ENCODE data around the gene CACNG1. TPM values are rescaled to one million over a fixed set of nuclear protein-coding genes. Genes with fewer than 3 reads are reported as not detected.

The CACNG1 gene
- total RNA-seq, 2 experiments from 2014 or later, result not detected

- Histone ChIP-seq H3K4me2 (ENCODE audit: low read length) (no peak overlapping the region), H3K9me2 (ENCODE audit: insufficient read depth, low read length) (no peaks in the 10 kb centered on the region), H3K9me3 (ENCODE audit: low read length) (no peaks in the 10 kb centered on the region), H3K36me3 (ENCODE audit: insufficient read depth, low read length) (no peaks in the 10 kb centered on the region), H2AFZ (ENCODE audit: low read length) (no peak overlapping the region), H4K20me1 (ENCODE audit: insufficient read depth, low read length) (no peaks in the 10 kb centered on the region), H3K79me2 (ENCODE audit: insufficient read depth, low read depth, low read length) (no peaks in the 10 kb centered on the region), H3K4me3 (ENCODE audit: low read depth, low read length, poor library complexity, severe bottlenecking) (no peak overlapping the region), H3K4me1 (ENCODE audit: insufficient read depth, low read length, poor library complexity, severe bottlenecking) (no peaks in the 10 kb centered on the region), H3K27ac (ENCODE audit: low read depth, low read length, poor library complexity, severe bottlenecking) (no peak overlapping the region)
- TF ChIP-seq, protein P1, sequence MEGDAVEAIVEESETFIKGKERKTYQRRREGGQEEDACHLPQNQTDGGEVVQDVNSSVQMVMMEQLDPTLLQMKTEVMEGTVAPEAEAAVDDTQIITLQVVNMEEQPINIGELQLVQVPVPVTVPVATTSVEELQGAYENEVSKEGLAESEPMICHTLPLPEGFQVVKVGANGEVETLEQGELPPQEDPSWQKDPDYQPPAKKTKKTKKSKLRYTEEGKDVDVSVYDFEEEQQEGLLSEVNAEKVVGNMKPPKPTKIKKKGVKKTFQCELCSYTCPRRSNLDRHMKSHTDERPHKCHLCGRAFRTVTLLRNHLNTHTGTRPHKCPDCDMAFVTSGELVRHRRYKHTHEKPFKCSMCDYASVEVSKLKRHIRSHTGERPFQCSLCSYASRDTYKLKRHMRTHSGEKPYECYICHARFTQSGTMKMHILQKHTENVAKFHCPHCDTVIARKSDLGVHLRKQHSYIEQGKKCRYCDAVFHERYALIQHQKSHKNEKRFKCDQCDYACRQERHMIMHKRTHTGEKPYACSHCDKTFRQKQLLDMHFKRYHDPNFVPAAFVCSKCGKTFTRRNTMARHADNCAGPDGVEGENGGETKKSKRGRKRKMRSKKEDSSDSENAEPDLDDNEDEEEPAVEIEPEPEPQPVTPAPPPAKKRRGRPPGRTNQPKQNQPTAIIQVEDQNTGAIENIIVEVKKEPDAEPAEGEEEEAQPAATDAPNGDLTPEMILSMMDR (conservative IDR thresholded peaks at IDR 0.05; ENCODE audit: low read length), result no peak
- TF ChIP-seq EZH2phosphoT487 (IDR thresholded peaks at IDR 0.05; ENCODE audit: borderline replicate concordance, low read depth, low read length), result no peak
- ChIA-PET POLR2A (no interaction called here), CTCF (ENCODE audit: unreplicated experiment) (interaction anchor here (0.5 kb wide), 1 partner anchor 21 kb away, joined by 3 read pairs; no protein-coding TSS in a partner anchor)
- BruUV-seq (replicated peaks), result no TSS peak
- no peak for DNase-seq (ENCODE audit: low spot score)
- intact Hi-C loops (cut with micrococcal nuclease; ENCODE audit: unreplicated experiment), result no loop called here
Measured at GRCh38 chr17:67041531-67041930, 2.8 kb upstream of the CACNG1 start.

- Histone ChIP-seq H3K9me2 (ENCODE audit: insufficient read depth, low read length) (no peaks in the 10 kb centered on the region), H3K79me2 (ENCODE audit: insufficient read depth, low read depth, low read length) (no peaks in the 10 kb centered on the region), H3K27ac (ENCODE audit: low read depth, low read length, poor library complexity, severe bottlenecking) (no peak overlapping the region), H3K4me1 (ENCODE audit: insufficient read depth, low read length, poor library complexity, severe bottlenecking) (no peaks in the 10 kb centered on the region), H3K36me3 (ENCODE audit: insufficient read depth, low read length) (no peaks in the 10 kb centered on the region), H2AFZ (ENCODE audit: low read length) (no peak overlapping the region), H4K20me1 (ENCODE audit: insufficient read depth, low read length) (no peaks in the 10 kb centered on the region), H3K4me3 (ENCODE audit: low read depth, low read length, poor library complexity, severe bottlenecking) (no peak overlapping the region), H3K4me2 (ENCODE audit: low read length) (no peak overlapping the region), H3K9me3 (ENCODE audit: low read length) (no peaks in the 10 kb centered on the region)
- ChIA-PET POLR2A (no interaction called here), CTCF (ENCODE audit: unreplicated experiment) (interaction anchor here (0.5 kb wide), 1 partner anchor 22 kb away, joined by 3 read pairs; no protein-coding TSS in a partner anchor)
- no peak for DNase-seq (ENCODE audit: low spot score)
- intact Hi-C loops (cut with micrococcal nuclease; ENCODE audit: unreplicated experiment), result no loop called here
- BruUV-seq (replicated peaks), result no TSS peak
- TF ChIP-seq, protein P1 (conservative IDR thresholded peaks at IDR 0.05; ENCODE audit: low read length), result no peak
- TF ChIP-seq EZH2phosphoT487 (IDR thresholded peaks at IDR 0.05; ENCODE audit: borderline replicate concordance, low read depth, low read length), result no peak
Measured at GRCh38 chr17:67041941-67042899, 2.1 kb upstream of the CACNG1 start.

- H3K4me3 ChIP-seq (ENCODE audit: low read depth, low read length, poor library complexity, severe bottlenecking), result no peak overlapping the region
- BruUV-seq (replicated peaks), result no TSS peak
- H3K36me3 ChIP-seq (ENCODE audit: insufficient read depth, low read length), result no peaks in the 10 kb centered on the region
- intact Hi-C loops (cut with micrococcal nuclease; ENCODE audit: unreplicated experiment), result no loop called here
- no peaks in the 10 kb centered on the region for H3K4me1 ChIP-seq (ENCODE audit: insufficient read depth, low read length, poor library complexity, severe bottlenecking)
- CTCF ChIA-PET (ENCODE audit: unreplicated experiment), result no interaction called here
- H4K20me1 ChIP-seq (ENCODE audit: insufficient read depth, low read length), result no peaks in the 10 kb centered on the region
- no peaks in the 10 kb centered on the region for H3K79me2 ChIP-seq (ENCODE audit: insufficient read depth, low read depth, low read length)
- H3K27ac ChIP-seq (ENCODE audit: low read depth, low read length, poor library complexity, severe bottlenecking), result no peak overlapping the region
- POLR2A ChIA-PET, result interaction anchor here (0.6 kb wide), 1 partner anchor 423 kb away, joined by 6 read pairs; no protein-coding TSS in a partner anchor
- H2AFZ ChIP-seq (ENCODE audit: low read length), result no peak overlapping the region
- no peaks in the 10 kb centered on the region for H3K9me2 ChIP-seq (ENCODE audit: insufficient read depth, low read length)
- DNase-seq (ENCODE audit: low spot score), result no peak
- no peak overlapping the region for H3K4me2 ChIP-seq (ENCODE audit: low read length)
- TF ChIP-seq, protein P1 (conservative IDR thresholded peaks at IDR 0.05; ENCODE audit: low read length), result no peak
- no peak for TF ChIP-seq EZH2phosphoT487 (IDR thresholded peaks at IDR 0.05; ENCODE audit: borderline replicate concordance, low read depth, low read length)
- H3K9me3 ChIP-seq (ENCODE audit: low read length), result peaks cover 7% of the 10 kb centered on the region; the same call in 1 of the 2 replicates
Measured at GRCh38 chr17:67043283-67043682, 1.1 kb upstream of the CACNG1 start.

Data from OCI-LY7 (cell line).